OCI-LY3 (cell line): Measurements from ENCODE around the gene ELOVL7.
A peak's percentile ranks its signal among the peaks of the same experiment; 100 is the strongest.

Experiments
- H2AFZ ChIP-seq: fragments of 200-600, 300-600 bp; shearing (Covaris generic); 2 replicates; pipeline ENCODE4 v1.6.0; 2014; ENCODE audit warnings: antibody characterized with exemption, low read depth, low read length
- H3K27ac ChIP-seq: fragments of 200-600, 300-600 bp; sonication (generic); 2 replicates; pipeline ENCODE4 v1.5.1; 2014; ENCODE audit warnings: mild to moderate bottlenecking, low read length, moderate library complexity, mixed read lengths
- H3K27me3 ChIP-seq: fragments of 200-600, 300-600 bp; sonication (generic); 2 replicates; pipeline ENCODE4 v1.6.1; 2014; ENCODE audit warnings: low read depth, low read length, mixed read lengths
- H3K36me3 ChIP-seq: fragments of 200-600, 300-600 bp; sonication (generic); replicated peaks from 2 replicates; pipeline ENCODE3; 2014; ENCODE audit warnings: low read depth, low read length, mixed read lengths
- H3K4me1 ChIP-seq: fragments of 300-600, 200-600 bp; sonication (generic); 2 replicates; pipeline ENCODE4 v1.6.1; 2014; ENCODE audit warnings: low read length, mixed read lengths
- H3K4me2 ChIP-seq: fragments of 200-600, 300-600 bp; sonication (generic); 2 replicates; pipeline ENCODE4 v1.6.1; 2014; ENCODE audit warnings: low read length, mixed read lengths
- H3K4me3 ChIP-seq: fragments of 300-600, 200-600 bp; sonication (generic); 2 replicates; pipeline ENCODE4 v1.5.1; 2014; ENCODE audit warnings: antibody characterized with exemption, mild to moderate bottlenecking, low read length, moderate library complexity
- H3K79me2 ChIP-seq: fragments of 300-600, 200-600 bp; shearing (Covaris generic); 2 replicates; pipeline ENCODE4 v1.6.1; 2014; ENCODE audit warnings: mild to moderate bottlenecking, low read length, mixed read lengths
- H3K9ac ChIP-seq: fragments of 300-600, 200-600 bp; shearing (Covaris generic); 2 replicates; pipeline ENCODE4 v1.6.0; 2014; ENCODE audit warnings: mild to moderate bottlenecking, low read length, moderate library complexity
- H3K9me3 ChIP-seq: fragments of 200-600, 300-600 bp; shearing (Covaris generic); 2 replicates; pipeline ENCODE4 v1.6.1; 2014; ENCODE audit warnings: low read length, mixed read lengths; ENCODE audit not compliant: insufficient read depth
- H4K20me1 ChIP-seq: fragments of 200-600, 300-600 bp; sonication (generic); 2 replicates; pipeline ENCODE4 v1.6.1; 2016; ENCODE audit warnings: low read length, mixed read lengths; ENCODE audit not compliant: insufficient read depth
- CTCF ChIP-seq: fragments of 200-600, 300-600 bp; sonication (generic); IDR thresholded peaks from 2 replicates; pipeline ENCODE4 v1.5.1; 2014; ENCODE audit warnings: antibody characterized with exemption, low read length, low read depth
- EZH2phosphoT487 ChIP-seq: fragments of 200-600 bp; shearing (Covaris generic); IDR thresholded peaks from 2 replicates; pipeline ENCODE4 v1.6.1; 2018; ENCODE audit warnings: antibody characterized with exemption, mixed run types, low read depth

The ELOVL7 gene

GRCh38 chr5:60842871-60843385 is 1.1 kb downstream of the ELOVL7 start:
- Histone ChIP-seq H3K27me3 (peaks cover 4% of the 10 kb centered on the region; the same call in 1 of the 2 replicates), H3K4me3 (peak overlapping the region; percentile 96), H3K4me1 (peaks cover 12% of the 10 kb centered on the region), H4K20me1 (no peaks in the 10 kb centered on the region), H3K9ac (peak overlapping the region; percentile 74), H3K79me2 (peaks cover 5% of the 10 kb centered on the region; the same call in 1 of the 2 replicates), H2AFZ (no peak overlapping the region), H3K9me3 (no peaks in the 10 kb centered on the region), H3K36me3 (no peaks in the 10 kb centered on the region), H3K27ac (no peak overlapping the region), H3K4me2 (peak overlapping the region; percentile 85)
- TF ChIP-seq EZH2phosphoT487 (no peak), CTCF (no peak)

- H3K27ac ChIP-seq, result no peak overlapping the region
- H3K79me2 ChIP-seq, result peaks cover 5% of the 10 kb centered on the region; the same call in 1 of the 2 replicates
- H3K4me2 ChIP-seq, result no peak overlapping the region
- peaks cover 4% of the 10 kb centered on the region; the same call in 1 of the 2 replicates for H3K27me3 ChIP-seq
- H3K4me1 ChIP-seq, result peaks cover 23% of the 10 kb centered on the region
- no peak for TF ChIP-seq CTCF
- TF ChIP-seq EZH2phosphoT487, result no peak
- no peaks in the 10 kb centered on the region for H3K36me3 ChIP-seq
- H3K9ac ChIP-seq, result no peak overlapping the region
- H4K20me1 ChIP-seq, result no peaks in the 10 kb centered on the region
- no peak overlapping the region for H2AFZ ChIP-seq
- H3K4me3 ChIP-seq, result no peak overlapping the region
- no peaks in the 10 kb centered on the region for H3K9me3 ChIP-seq
Observed at GRCh38 chr5:60841361-60841760, 2.7 kb downstream of the ELOVL7 start.

DNA sequence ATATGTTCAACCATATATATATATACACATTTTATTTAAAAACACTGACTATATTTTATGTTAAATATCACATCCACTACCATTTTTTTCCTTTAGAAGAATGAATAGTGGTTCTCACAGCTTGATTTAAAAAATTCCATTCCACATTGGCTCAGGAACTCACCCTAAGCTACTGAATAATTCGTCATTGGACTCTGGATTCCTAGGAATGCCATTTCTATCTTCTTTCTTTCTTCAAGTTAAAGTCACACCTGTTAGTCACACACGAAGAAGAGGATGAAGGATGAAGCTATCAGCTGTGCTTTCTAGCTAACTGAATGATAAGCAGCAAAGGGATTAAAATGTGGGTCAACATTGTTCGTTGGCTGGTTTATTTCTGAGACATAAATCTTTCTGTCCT is 7.9 kb downstream of the ELOVL7 start:
- Histone ChIP-seq H3K36me3 (peaks cover 4% of the 10 kb centered on the region), H3K27ac (no peak overlapping the region), H3K9ac (no peak overlapping the region), H3K9me3 (no peaks in the 10 kb centered on the region), H3K4me3 (no peak overlapping the region), H2AFZ (no peak overlapping the region), H4K20me1 (no peaks in the 10 kb centered on the region), H3K79me2 (no peaks in the 10 kb centered on the region), H3K4me2 (no peak overlapping the region), H3K27me3 (no peaks in the 10 kb centered on the region), H3K4me1 (peaks cover 29% of the 10 kb centered on the region)
- TF ChIP-seq EZH2phosphoT487 (no peak), CTCF (no peak)

- Histone ChIP-seq H4K20me1 (no peaks in the 10 kb centered on the region), H3K4me3 (no peak overlapping the region), H3K27me3 (no peaks in the 10 kb centered on the region), H3K4me1 (peaks cover 34% of the 10 kb centered on the region), H3K79me2 (no peaks in the 10 kb centered on the region), H3K27ac (no peak overlapping the region), H3K4me2 (no peak overlapping the region), H3K9me3 (no peaks in the 10 kb centered on the region), H3K36me3 (peaks cover 4% of the 10 kb centered on the region), H2AFZ (no peak overlapping the region), H3K9ac (no peak overlapping the region)
- no peak for TF ChIP-seq CTCF
- TF ChIP-seq EZH2phosphoT487, result no peak
Observed at GRCh38 chr5:60835554-60835953, 8.5 kb downstream of the ELOVL7 start.
